ENCODE measurements around the gene LATS2. TPM values are rescaled to one million over a fixed set of nuclear protein-coding genes. Genes with fewer than 3 reads are reported as not detected.

Gene LATS2
- total RNA-seq, 3 donors from 2014 or later (not counting 1 experiment from before 2014, with no cell fraction given), result 28.8 to 34.8 (median 29.0) TPM

GRCh38 chr13:21020581-21020980 is 40.8 kb downstream of the LATS2 start:
- Histone ChIP-seq H3K4me1 (ENCODE audit: control insufficient read depth, insufficient read depth, low read length) (peaks cover 22% of the 10 kb centered on the region), H3K27ac (ENCODE audit: low read length) (no peak overlapping the region), H3K4me3 (ENCODE audit: low read length) (no peak overlapping the region), H3K36me3 (ENCODE audit: control insufficient read depth, insufficient read depth, low read length) (no peaks in the 10 kb centered on the region), H3K27me3 (ENCODE audit: control insufficient read depth, insufficient read depth, low read length) (no peaks in the 10 kb centered on the region), H3K9me3 (ENCODE audit: control insufficient read depth, insufficient read depth, low read length) (no peaks in the 10 kb centered on the region)
- H3K36me3 Mint-ChIP-seq, result no peaks in the 10 kb centered on the region
- no peaks in the 10 kb centered on the region for H3K27me3 Mint-ChIP-seq (ENCODE audit: low read depth in 2 of 2)
- peaks cover 38 to 40% of the 10 kb centered on the region in 2 donors for H3K4me1 Mint-ChIP-seq
- no peak for ATAC-seq
- DNase-seq, result no peak
- WGBS (ENCODE audit: insufficient coverage), result 91% methylated on average over 4 of the region's 4 CpGs
- H3K27ac Mint-ChIP-seq, result peak overlapping the region; percentile 13 to 20
- H3K9me3 Mint-ChIP-seq, result no peaks in the 10 kb centered on the region
- intact Hi-C loops (cut with micrococcal nuclease), result no loop called here
- TF ChIP-seq CTCF (IDR thresholded peaks at IDR 0.05), result no peak
- H3K4me3 Mint-ChIP-seq, result no peak overlapping the region

- peaks cover 40% of the 10 kb centered on the region in 2 donors for H3K4me1 Mint-ChIP-seq
- DNase-seq (no peak), ATAC-seq (no peak)
- no peaks in the 10 kb centered on the region for H3K27me3 Mint-ChIP-seq (ENCODE audit: low read depth in 2 of 2)
- TF ChIP-seq CTCF (IDR thresholded peaks at IDR 0.05), result no peak
- no peaks in the 10 kb centered on the region for H3K36me3 Mint-ChIP-seq
- H3K9me3 Mint-ChIP-seq, result no peaks in the 10 kb centered on the region
- 70% methylated on average over 5 of the region's 5 CpGs for WGBS (ENCODE audit: insufficient coverage)
- Histone ChIP-seq H3K4me3 (ENCODE audit: low read length) (no peak overlapping the region), H3K36me3 (ENCODE audit: control insufficient read depth, insufficient read depth, low read length) (no peaks in the 10 kb centered on the region), H3K27ac (ENCODE audit: low read length) (no peak overlapping the region), H3K9me3 (ENCODE audit: control insufficient read depth, insufficient read depth, low read length) (no peaks in the 10 kb centered on the region), H3K27me3 (ENCODE audit: control insufficient read depth, insufficient read depth, low read length) (no peaks in the 10 kb centered on the region), H3K4me1 (ENCODE audit: control insufficient read depth, insufficient read depth, low read length) (peaks cover 22% of the 10 kb centered on the region)
- H3K4me3 Mint-ChIP-seq, result no peak overlapping the region
- intact Hi-C loops (cut with micrococcal nuclease), result no loop called here
- peak overlapping the region; percentile 13 to 20 for H3K27ac Mint-ChIP-seq
Measured at GRCh38 chr13:21020176-21020575, 41.2 kb downstream of the LATS2 start.

DNA sequence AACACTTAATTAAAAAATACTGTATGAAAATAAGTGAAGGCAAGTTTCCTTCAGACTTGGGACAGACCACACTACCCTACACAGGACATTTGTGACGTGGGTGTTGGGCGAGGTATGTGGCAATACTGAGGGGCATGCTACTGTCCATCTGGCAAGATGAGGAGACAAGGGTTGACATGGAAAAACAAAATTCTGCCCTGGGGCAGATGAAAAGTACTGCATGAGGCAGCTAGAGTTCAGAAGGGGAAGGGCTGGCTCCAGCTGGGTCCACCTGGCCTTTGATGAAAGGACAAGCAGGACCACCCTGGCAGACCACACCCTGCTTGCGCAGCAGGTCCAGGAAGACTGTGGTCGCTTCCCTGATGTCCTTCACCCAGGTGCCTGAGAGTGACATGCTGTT is 43.2 kb downstream of the LATS2 start:
- Mint-ChIP-seq H3K9me3 (no peaks in the 10 kb centered on the region), H3K27ac (peak overlapping the region; percentile 77 to 89), H3K36me3 (no peaks in the 10 kb centered on the region), H3K4me1 (peaks cover 52 to 54% of the 10 kb centered on the region in 2 donors), H3K27me3 (ENCODE audit: low read depth in 2 of 2) (no peaks in the 10 kb centered on the region), H3K4me3 (no peak overlapping the region)
- no peak for DNase-seq
- WGBS (ENCODE audit: insufficient coverage), result 83% methylated on average over 4 of the region's 4 CpGs
- Histone ChIP-seq H3K4me3 (ENCODE audit: low read length) (no peak overlapping the region), H3K27ac (ENCODE audit: low read length) (no peak overlapping the region), H3K27me3 (ENCODE audit: control insufficient read depth, insufficient read depth, low read length) (no peaks in the 10 kb centered on the region), H3K36me3 (ENCODE audit: control insufficient read depth, insufficient read depth, low read length) (no peaks in the 10 kb centered on the region), H3K9me3 (ENCODE audit: control insufficient read depth, insufficient read depth, low read length) (no peaks in the 10 kb centered on the region), H3K4me1 (ENCODE audit: control insufficient read depth, insufficient read depth, low read length) (peaks cover 22% of the 10 kb centered on the region)
- intact Hi-C loops (cut with micrococcal nuclease), result no loop called here
- no peak for TF ChIP-seq CTCF (IDR thresholded peaks at IDR 0.05)
- ATAC-seq, result no peak

GRCh38 chr13:21016487-21016886 is 44.9 kb downstream of the LATS2 start:
- Mint-ChIP-seq H3K36me3 (no peaks in the 10 kb centered on the region), H3K9me3 (no peaks in the 10 kb centered on the region), H3K27me3 (ENCODE audit: low read depth in 2 of 2) (no peaks in the 10 kb centered on the region), H3K4me3 (peak overlapping the region; percentile 3), H3K4me1 (peaks cover 57 to 59% of the 10 kb centered on the region in 2 donors), H3K27ac (peak overlapping the region; percentile 77 to 89)
- intact Hi-C loops (cut with micrococcal nuclease), result no loop called here
- no peak for TF ChIP-seq CTCF (IDR thresholded peaks at IDR 0.05)
- DNase-seq (no peak), ATAC-seq (no peak)
- no peak overlapping the region for H3K4me3 ChIP-seq (ENCODE audit: low read length)
- H3K36me3 ChIP-seq (ENCODE audit: control insufficient read depth, insufficient read depth, low read length), result no peaks in the 10 kb centered on the region
- H3K4me1 ChIP-seq (ENCODE audit: control insufficient read depth, insufficient read depth, low read length), result peaks cover 28% of the 10 kb centered on the region
- H3K27ac ChIP-seq (ENCODE audit: low read length), result no peak overlapping the region
- no peaks in the 10 kb centered on the region for H3K9me3 ChIP-seq (ENCODE audit: control insufficient read depth, insufficient read depth, low read length)
- H3K27me3 ChIP-seq (ENCODE audit: control insufficient read depth, insufficient read depth, low read length), result no peaks in the 10 kb centered on the region
- WGBS (ENCODE audit: insufficient coverage), result 79% methylated on average over 4 of the region's 4 CpGs
